Transverse colon (tissue), 3 donors: ENCODE measurements around the gene RFLNA.

Source experiments
- CTCF ChIP-seq, 5 experiments: fragments of 200-600 bp in 3 of 5; fragments of 450-650 bp in 2 of 5; sonication (generic) in 3 of 5; IDR thresholded peaks; 1 replicate in 2 of 5; 2 replicates in 3 of 5; pipeline ENCODE4 v1.5.1; 2016 to 2017; ENCODE audit warnings: antibody characterized with exemption in 5 of 5, inconsistent platforms in 3 of 5, mild to moderate bottlenecking in 2 of 5, moderate library complexity in 1 of 5
- EP300 ChIP-seq: sonication (generic); formaldehyde crosslinking; IDR thresholded peaks from one replicate; pipeline ENCODE4 v1.6.1; 2017; ENCODE audit warnings: antibody characterized with exemption, low read depth

DNA sequence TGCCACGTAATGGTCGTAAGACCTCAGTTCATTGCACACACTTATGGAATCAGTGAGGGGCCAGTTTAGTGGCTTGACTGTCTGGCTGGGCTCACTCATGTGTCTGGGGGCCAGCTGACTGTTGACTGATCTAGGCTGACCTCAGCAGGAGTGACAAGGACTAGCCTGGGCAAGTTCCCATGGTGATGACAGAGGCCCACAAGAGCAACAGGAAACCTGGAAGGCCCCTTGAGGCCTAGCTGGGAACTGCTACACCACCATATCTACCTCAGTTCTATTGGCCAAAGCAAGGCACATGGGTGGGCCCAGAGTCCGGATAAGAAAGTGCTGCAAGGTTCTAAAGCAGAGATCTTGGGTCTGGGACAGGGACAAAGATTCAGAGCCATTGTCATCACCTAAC lies 21.3 kb upstream of the RFLNA start:
- peak in 4 of 5 experiments; percentile 13 to 22 (median 16) for TF ChIP-seq CTCF (IDR thresholded peaks at IDR 0.05)
- no peak for TF ChIP-seq EP300
